Measurements from ENCODE around the gene ZFYVE26. TPM values are rescaled to one million over a fixed set of nuclear protein-coding genes. Genes with fewer than 3 reads are reported as not detected.

Gene ZFYVE26
- total and polyA plus RNA-seq, 2 donors (not counting 1 experiment from before 2014, with no cell fraction given), result 10.9 to 46.3 TPM

- Mint-ChIP-seq H3K9me3 (ENCODE audit: insufficient read depth) (no peaks in the 10 kb centered on the region), H3K27me3 (no peaks in the 10 kb centered on the region), H3K4me1 (peaks cover 14% of the 10 kb centered on the region), H3K4me3 (no peak overlapping the region), H3K27ac (no peak overlapping the region)
- H3K27me3 ChIP-seq (replicated peaks in 1 of 4; ENCODE audit: control extremely low read depth in 1 of 4, control insufficient read depth in 3 of 4, insufficient read depth in 4 of 4, low read length in 3 of 4), result no peaks in the 10 kb centered on the region
- peaks cover 0 to 2% of the 10 kb centered on the region in 2 experiments for H3K36me3 ChIP-seq (replicated peaks in 1 of 2; ENCODE audit: control extremely low read depth in 1 of 2, control insufficient read depth in 1 of 2, extremely low read depth in 1 of 2, insufficient read depth in 2 of 2, low read length in 1 of 2)
- ATAC-seq (ENCODE audit: low read depth), result no peak
- H3K9ac ChIP-seq (ENCODE audit: low read length), result no peak overlapping the region
- no peak overlapping the region for H2AFZ ChIP-seq (ENCODE audit: insufficient read depth, low read depth, low read length, poor library complexity, severe bottlenecking)
- POLR2A ChIA-PET, result no interaction called here
- no peak overlapping the region for H3K27ac ChIP-seq (ENCODE audit: low read length in 2 of 2)
- peaks cover 6 to 8% of the 10 kb centered on the region in 2 donors for H3K4me1 ChIP-seq (ENCODE audit: control insufficient read depth in 2 of 2, insufficient read depth in 2 of 2, low read length in 2 of 2)
- no peak for DNase-seq
- CTCF ChIA-PET, result no interaction called here
- H3K9me3 ChIP-seq (ENCODE audit: control extremely low read depth in 1 of 3, control insufficient read depth in 2 of 3, insufficient read depth in 1 of 3, low read length in 2 of 3), result no peaks in the 10 kb centered on the region
- no peak overlapping the region for H3K4me2 ChIP-seq (replicated peaks; ENCODE audit: low read depth, low read length, poor library complexity, severe bottlenecking)
- H4K20me1 ChIP-seq (ENCODE audit: control insufficient read depth, insufficient read depth, low read length, poor library complexity, severe bottlenecking), result no peaks in the 10 kb centered on the region
- intact Hi-C loops (cut with micrococcal nuclease), result no loop called here
- TF ChIP-seq EZH2 (IDR thresholded peaks at IDR 0.05; ENCODE audit: borderline replicate concordance, insufficient read depth, low read depth, low read length, poor library complexity, severe bottlenecking) (no peak), CTCF (IDR thresholded peaks at IDR 0.05) (no peak)
- no CpG with 5 or more reads among the region's 2 CpGs for WGBS (ENCODE audit: insufficient coverage)
- no peak overlapping the region for H3K4me3 ChIP-seq (ENCODE audit: control extremely low read depth in 1 of 5, extremely low read depth in 1 of 5, insufficient read depth in 1 of 5, low read depth in 2 of 5, low read length in 4 of 5)
- no peaks in the 10 kb centered on the region for H3K79me2 ChIP-seq (ENCODE audit: control insufficient read depth, insufficient read depth, low read length)
Measured at GRCh38 chr14:67856827-67857226, 40.4 kb upstream of the ZFYVE26 start.

- H3K27me3 ChIP-seq (replicated peaks in 1 of 4; ENCODE audit: control extremely low read depth in 1 of 4, control insufficient read depth in 3 of 4, insufficient read depth in 4 of 4, low read length in 3 of 4), result no peaks in the 10 kb centered on the region
- no peaks in the 10 kb centered on the region for H4K20me1 ChIP-seq (ENCODE audit: control insufficient read depth, insufficient read depth, low read length, poor library complexity, severe bottlenecking)
- Mint-ChIP-seq H3K4me3 (no peak overlapping the region), H3K27ac (no peak overlapping the region), H3K27me3 (no peaks in the 10 kb centered on the region), H3K4me1 (peaks cover 16% of the 10 kb centered on the region), H3K9me3 (ENCODE audit: insufficient read depth) (no peaks in the 10 kb centered on the region)
- H2AFZ ChIP-seq (ENCODE audit: insufficient read depth, low read depth, low read length, poor library complexity, severe bottlenecking), result no peak overlapping the region
- H3K4me3 ChIP-seq (ENCODE audit: control extremely low read depth in 1 of 5, extremely low read depth in 1 of 5, insufficient read depth in 1 of 5, low read depth in 2 of 5, low read length in 4 of 5), result no peak overlapping the region
- peaks cover 22% of the 10 kb centered on the region for H3K79me2 ChIP-seq (ENCODE audit: control insufficient read depth, insufficient read depth, low read length)
- TF ChIP-seq EZH2 (IDR thresholded peaks at IDR 0.05; ENCODE audit: borderline replicate concordance, insufficient read depth, low read depth, low read length, poor library complexity, severe bottlenecking) (no peak), CTCF (IDR thresholded peaks at IDR 0.05) (no peak)
- H3K9me3 ChIP-seq (ENCODE audit: control extremely low read depth in 1 of 3, control insufficient read depth in 2 of 3, insufficient read depth in 1 of 3, low read length in 2 of 3), result peaks cover 0 to 4% (median 0%) of the 10 kb centered on the region in 3 donors
- WGBS (ENCODE audit: insufficient coverage), result no CpG with 5 or more reads among the region's 3 CpGs
- peaks cover 0 to 2% of the 10 kb centered on the region in 2 experiments for H3K36me3 ChIP-seq (replicated peaks in 1 of 2; ENCODE audit: control extremely low read depth in 1 of 2, control insufficient read depth in 1 of 2, extremely low read depth in 1 of 2, insufficient read depth in 2 of 2, low read length in 1 of 2)
- DNase-seq (no peak), ATAC-seq (ENCODE audit: low read depth) (no peak)
- ChIA-PET CTCF (no interaction called here), POLR2A (no interaction called here)
- intact Hi-C loops (cut with micrococcal nuclease), result no loop called here
- H3K9ac ChIP-seq (ENCODE audit: low read length), result no peak overlapping the region
- H3K4me1 ChIP-seq (ENCODE audit: control insufficient read depth in 2 of 2, insufficient read depth in 2 of 2, low read length in 2 of 2), result peaks cover 6 to 8% of the 10 kb centered on the region in 2 donors
- H3K4me2 ChIP-seq (replicated peaks; ENCODE audit: low read depth, low read length, poor library complexity, severe bottlenecking), result no peak overlapping the region
- H3K27ac ChIP-seq (ENCODE audit: low read length in 2 of 2), result no peak overlapping the region
Measured at GRCh38 chr14:67853715-67854114, 37.3 kb upstream of the ZFYVE26 start.

Measured in B cell (primary cell).